PC-9 (cell line): ENCODE measurements around the gene PPP4R1. TPM values are rescaled to one million over a fixed set of nuclear protein-coding genes. Genes with fewer than 3 reads are reported as not detected.
A peak's percentile ranks its signal among the peaks of the same experiment; 100 is the strongest.

Experiments
- Bru-seq: library from RNA; stranded (reverse); fragments of 400-500 nt; gene quantifications from one replicate; lab custom pipeline; 2021; lab: Mats Ljungman, UMichigan
- BruChase-seq, 2 experiments: library from RNA; stranded (reverse); fragments of 400-500 nt; gene quantifications; one replicate each; lab custom pipeline; 2021; lab: Mats Ljungman, UMichigan
- BruUV-seq: library from RNA; stranded (reverse); fragments of 400-500 nt; replicated peaks from 2 replicates; lab custom pipeline; 2021; lab: Mats Ljungman, UMichigan
- CTCF ChIA-PET: fragments of 300-600 bp; sonication (Branson Sonifier 250); formaldehyde crosslinking; loops from one replicate; lab custom pipeline; 2022; ENCODE audit warnings: antibody characterized with exemption; lab: Charles Lee
- POLR2A ChIA-PET: fragments of 300-600 bp; sonication (Branson Sonifier 250); formaldehyde crosslinking; loops from one replicate; lab custom pipeline; 2022; ENCODE audit warnings: antibody characterized with exemption; ENCODE audit not compliant: unreplicated experiment; lab: Charles Lee
- DNase-seq, 2 experiments: peaks; one replicate each; pipeline versions ENCODE4 v3.0.0 to v3.0.0-alpha.2; 2015 to 2022; ENCODE audit warnings: mixed read lengths in 1 of 2
- H2AFZ ChIP-seq: fragments of 200-600 bp; sonication (generic); 2 replicates; pipeline ENCODE4 v1.8.1; 2017; ENCODE audit warnings: antibody characterized with exemption
- H3F3A ChIP-seq: fragments of 200-600 bp; sonication (generic); 2 replicates; pipeline ENCODE4 v1.8.1; 2017; ENCODE audit warnings: antibody characterized with exemption, mild to moderate bottlenecking, low read depth; ENCODE audit not compliant: insufficient read depth
- H3K27ac ChIP-seq: fragments of 200-600 bp; sonication (generic); 2 replicates; pipeline ENCODE4 v1.6.1; 2016; ENCODE audit warnings: mixed run types
- H3K27me3 ChIP-seq: fragments of 200-600 bp; sonication (generic); 2 replicates; pipeline ENCODE4 v1.6.1; 2016; ENCODE audit warnings: low read depth, mixed run types; ENCODE audit not compliant: insufficient read depth
- H3K36me3 ChIP-seq: fragments of 200-600 bp; sonication (generic); 2 replicates; pipeline ENCODE4 v1.6.1; 2016; ENCODE audit warnings: low read depth, mixed run types
- H3K4me1 ChIP-seq: fragments of 200-600 bp; sonication (generic); replicated peaks from 2 replicates; pipeline ENCODE4 v1.6.1; 2016; ENCODE audit warnings: mixed run types; ENCODE audit not compliant: insufficient read depth
- H3K4me2 ChIP-seq: fragments of 200-600 bp; sonication (generic); 2 replicates; pipeline ENCODE4 v1.6.1; 2017; ENCODE audit warnings: mixed run types
- H3K4me3 ChIP-seq: fragments of 200-600 bp; sonication (generic); 2 replicates; pipeline ENCODE4 v1.6.1; 2016; ENCODE audit warnings: mixed run types
- H3K79me2 ChIP-seq: fragments of 200-600 bp; sonication (generic); 2 replicates; pipeline ENCODE4 v1.6.1; 2017; ENCODE audit warnings: low read depth, mixed run types
- H3K9me2 ChIP-seq: fragments of 200-600 bp; sonication (generic); 2 replicates; pipeline ENCODE4 v1.8.1; 2017; ENCODE audit warnings: mild to moderate bottlenecking; ENCODE audit not compliant: insufficient read depth
- H3K9me3 ChIP-seq: fragments of 200-600 bp; sonication (generic); 2 replicates; pipeline ENCODE4 v1.8.1; 2016; ENCODE audit warnings: low read depth; ENCODE audit not compliant: insufficient read depth
- H4K20me1 ChIP-seq: fragments of 200-600 bp; sonication (generic); 2 replicates; pipeline ENCODE4 v1.8.1; 2017; ENCODE audit not compliant: insufficient read depth
- EZH2 ChIP-seq: fragments of 200-600 bp; sonication (generic); IDR thresholded peaks from 2 replicates; pipeline ENCODE4 v1.8.0; 2017; ENCODE audit warnings: antibody characterized with exemption, low read depth
- intact Hi-C: fragments of 100-400 bp; cut with micrococcal nuclease; formaldehyde crosslinking; loops from one replicate; pipeline ENCODE4 v1.10.0; 2022; ENCODE audit not compliant: unreplicated experiment
- long read RNA-seq: library from polyadenylated mRNA; stranded (forward); transcript quantifications from one replicate; pipeline ENCODE4 v2.0.0, GENCODE V29; 2022
- total RNA-seq: library from RNA; stranded (reverse); gene quantifications from 2 replicates; pipeline ENCODE4 v1.2.3, GENCODE V29; 2021
- TF ChIP-seq, protein P1 (sequence below): fragments of 200-600 bp; sonication (generic); conservative IDR thresholded peaks from 2 replicates; pipeline ENCODE4 v1.6.1; 2017; ENCODE audit warnings: mixed run types, antibody characterized with exemption, mild to moderate bottlenecking, moderate library complexity

Gene PPP4R1, protein sequence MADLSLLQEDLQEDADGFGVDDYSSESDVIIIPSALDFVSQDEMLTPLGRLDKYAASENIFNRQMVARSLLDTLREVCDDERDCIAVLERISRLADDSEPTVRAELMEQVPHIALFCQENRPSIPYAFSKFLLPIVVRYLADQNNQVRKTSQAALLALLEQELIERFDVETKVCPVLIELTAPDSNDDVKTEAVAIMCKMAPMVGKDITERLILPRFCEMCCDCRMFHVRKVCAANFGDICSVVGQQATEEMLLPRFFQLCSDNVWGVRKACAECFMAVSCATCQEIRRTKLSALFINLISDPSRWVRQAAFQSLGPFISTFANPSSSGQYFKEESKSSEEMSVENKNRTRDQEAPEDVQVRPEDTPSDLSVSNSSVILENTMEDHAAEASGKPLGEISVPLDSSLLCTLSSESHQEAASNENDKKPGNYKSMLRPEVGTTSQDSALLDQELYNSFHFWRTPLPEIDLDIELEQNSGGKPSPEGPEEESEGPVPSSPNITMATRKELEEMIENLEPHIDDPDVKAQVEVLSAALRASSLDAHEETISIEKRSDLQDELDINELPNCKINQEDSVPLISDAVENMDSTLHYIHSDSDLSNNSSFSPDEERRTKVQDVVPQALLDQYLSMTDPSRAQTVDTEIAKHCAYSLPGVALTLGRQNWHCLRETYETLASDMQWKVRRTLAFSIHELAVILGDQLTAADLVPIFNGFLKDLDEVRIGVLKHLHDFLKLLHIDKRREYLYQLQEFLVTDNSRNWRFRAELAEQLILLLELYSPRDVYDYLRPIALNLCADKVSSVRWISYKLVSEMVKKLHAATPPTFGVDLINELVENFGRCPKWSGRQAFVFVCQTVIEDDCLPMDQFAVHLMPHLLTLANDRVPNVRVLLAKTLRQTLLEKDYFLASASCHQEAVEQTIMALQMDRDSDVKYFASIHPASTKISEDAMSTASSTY
- total RNA-seq = 157 and 167 TPM in 2 replicates
- Bru-seq, nascent RNA = percentile 98 among the genes with signal in this experiment
- BruChase-seq, experiment 1, labeled RNA remaining after a 2-hour chase = percentile 98 among the genes with signal in this experiment
- BruChase-seq, experiment 2, labeled RNA remaining after a 6-hour chase = percentile 97 among the genes with signal in this experiment
- long read RNA-seq, transcript PPP4R1-202 (20 exons, 3,885 nt) = major isoform, 10 of 48 reads
- long read RNA-seq, transcript PPP4R1-203 (20 exons, 3,925 nt) = minor isoform, 7 of 48 reads
- long read RNA-seq, partial matches to known transcripts = 7 of 48 reads
- long read RNA-seq, other reads (novel, unspliced or antisense) = 24 of 48 reads

- TF ChIP-seq, protein P1, sequence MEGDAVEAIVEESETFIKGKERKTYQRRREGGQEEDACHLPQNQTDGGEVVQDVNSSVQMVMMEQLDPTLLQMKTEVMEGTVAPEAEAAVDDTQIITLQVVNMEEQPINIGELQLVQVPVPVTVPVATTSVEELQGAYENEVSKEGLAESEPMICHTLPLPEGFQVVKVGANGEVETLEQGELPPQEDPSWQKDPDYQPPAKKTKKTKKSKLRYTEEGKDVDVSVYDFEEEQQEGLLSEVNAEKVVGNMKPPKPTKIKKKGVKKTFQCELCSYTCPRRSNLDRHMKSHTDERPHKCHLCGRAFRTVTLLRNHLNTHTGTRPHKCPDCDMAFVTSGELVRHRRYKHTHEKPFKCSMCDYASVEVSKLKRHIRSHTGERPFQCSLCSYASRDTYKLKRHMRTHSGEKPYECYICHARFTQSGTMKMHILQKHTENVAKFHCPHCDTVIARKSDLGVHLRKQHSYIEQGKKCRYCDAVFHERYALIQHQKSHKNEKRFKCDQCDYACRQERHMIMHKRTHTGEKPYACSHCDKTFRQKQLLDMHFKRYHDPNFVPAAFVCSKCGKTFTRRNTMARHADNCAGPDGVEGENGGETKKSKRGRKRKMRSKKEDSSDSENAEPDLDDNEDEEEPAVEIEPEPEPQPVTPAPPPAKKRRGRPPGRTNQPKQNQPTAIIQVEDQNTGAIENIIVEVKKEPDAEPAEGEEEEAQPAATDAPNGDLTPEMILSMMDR = no peak
- TF ChIP-seq EZH2 = no peak
- Histone ChIP-seq H3K9me2 (no peaks in the 10 kb centered on the region), H4K20me1 (no peaks in the 10 kb centered on the region; the same call in 1 of the 2 replicates), H3K9me3 (no peaks in the 10 kb centered on the region), H3K27ac (peak within 1 kb of the TSS; percentile 97), H3K79me2 (peaks cover 63% of the 10 kb centered on the region), H2AFZ (peak within 1 kb of the TSS; percentile 52; the same call in 1 of the 2 replicates), H3K4me3 (peak within 1 kb of the TSS; percentile 94), H3K36me3 (peaks cover 25% of the 10 kb centered on the region), H3K4me2 (peak within 1 kb of the TSS; percentile 100), H3K4me1 (peaks cover 71% of the 10 kb centered on the region), H3F3A (peaks cover 57% of the 10 kb centered on the region), H3K27me3 (no peaks in the 10 kb centered on the region)
- BruUV-seq = no TSS peak
- ChIA-PET CTCF (no interaction called here), POLR2A (interaction anchor here (0.5 to 0.6 kb wide), 4 partner anchors 8 to 263 kb away, joined by 3 to 14 read pairs (median 5); no protein-coding TSS in a partner anchor)
- peak; percentile 56 to 80 for DNase-seq
- intact Hi-C loops = loop anchor here (5.0 to 10.0 kb wide), 3 partner anchors 37 to 300 kb away; partner anchors contain the start of gene VAPA
These were observed at the start of gene PPP4R1 for GRCh38 chr18:9614401-9615279. TSS of gene PPP4R1 (minus strand) at chr18:9614559. CDS start at chr18:9614484, 75 bp downstream.

DNA sequence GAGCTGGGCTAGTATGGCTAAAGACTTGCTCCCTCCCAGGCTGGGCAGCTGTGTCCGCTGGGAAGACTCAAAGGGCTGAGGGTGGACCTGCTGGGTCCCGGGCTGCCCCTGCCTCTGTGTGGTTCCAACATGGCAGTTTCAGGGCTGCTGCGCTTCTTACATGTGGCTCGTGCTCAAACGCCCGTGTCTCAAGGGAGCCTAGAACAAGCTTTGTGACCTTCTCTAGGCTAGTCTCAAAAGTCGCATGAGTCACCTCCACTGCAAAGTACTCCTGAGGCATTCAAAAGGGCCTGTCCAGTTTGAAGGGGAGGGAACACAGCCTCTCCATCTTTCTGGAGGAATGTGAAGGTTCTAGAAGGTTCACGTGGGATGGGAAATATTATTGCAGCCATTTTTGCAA, 49.0 kb upstream of the PPP4R1 start:
- H3K27me3 ChIP-seq = no peaks in the 10 kb centered on the region

More for the DNA sequence above, 49.0 kb upstream of the PPP4R1 start:
- Histone ChIP-seq H3K9me3 (0 out of 2 replicates have a peak, but pooled peaks cover 3% of the 10 kb centered on the region), H3F3A (peaks cover 26% of the 10 kb centered on the region), H3K9me2 (no peaks in the 10 kb centered on the region), H3K36me3 (no peaks in the 10 kb centered on the region), H2AFZ (no peak overlapping the region), H3K79me2 (no peaks in the 10 kb centered on the region), H3K4me3 (no peak overlapping the region), H3K4me1 (peaks cover 18% of the 10 kb centered on the region), H3K27ac (no peak overlapping the region), H4K20me1 (no peaks in the 10 kb centered on the region), H3K4me2 (no peak overlapping the region)
- intact Hi-C loops = no loop called here
- no peak for TF ChIP-seq EZH2
- TF ChIP-seq, protein P1 = no peak
- DNase-seq = no peak
- ChIA-PET CTCF (interaction anchor here (0.6 kb wide), 1 partner anchor 252 kb away, joined by 3 read pairs; no protein-coding TSS in a partner anchor), POLR2A (no interaction called here)
- no TSS peak for BruUV-seq
